ENCODE measurements around the gene MYRIP. TPM values are rescaled to one million over a fixed set of nuclear protein-coding genes. Genes with fewer than 3 reads are reported as not detected.

Gene MYRIP
- total RNA-seq, 1 experiment from 2014 or later = 0.11 TPM

GRCh38 chr3:40302784-40303183, 493.4 kb downstream of the MYRIP start:
- no peak overlapping the region for H3K4me3 ChIP-seq
- DNase-seq (ENCODE audit: low read depth in 1 of 2, low spot score in 2 of 2) = no peak
- H3K27ac ChIP-seq = no peak overlapping the region
- peaks cover 12% of the 10 kb centered on the region for H3K4me1 ChIP-seq (replicated peaks)
- no peaks in the 10 kb centered on the region for H3K9me3 ChIP-seq (replicated peaks)
- no peaks in the 10 kb centered on the region for H3K36me3 ChIP-seq
- no peaks in the 10 kb centered on the region for H3K27me3 ChIP-seq (replicated peaks)

GRCh38 chr3:40304352-40304751, 494.9 kb downstream of the MYRIP start:
- Histone ChIP-seq H3K4me3 (no peak overlapping the region), H3K4me1 (replicated peaks) (peaks cover 16% of the 10 kb centered on the region), H3K9me3 (replicated peaks) (no peaks in the 10 kb centered on the region), H3K36me3 (no peaks in the 10 kb centered on the region), H3K27me3 (replicated peaks) (no peaks in the 10 kb centered on the region), H3K27ac (no peak overlapping the region)
- DNase-seq (ENCODE audit: low read depth in 1 of 2, low spot score in 2 of 2) = no peak

GRCh38 chr3:40306336-40306735, 496.9 kb downstream of the MYRIP start:
- Histone ChIP-seq H3K27me3 (replicated peaks) (no peaks in the 10 kb centered on the region), H3K27ac (no peak overlapping the region), H3K4me1 (replicated peaks) (peaks cover 5% of the 10 kb centered on the region), H3K4me3 (no peak overlapping the region), H3K36me3 (peaks cover 10% of the 10 kb centered on the region), H3K9me3 (replicated peaks) (no peaks in the 10 kb centered on the region)
- no peak for DNase-seq (ENCODE audit: low read depth in 1 of 2, low spot score in 2 of 2)

- H3K27ac ChIP-seq = no peak overlapping the region
- H3K4me3 ChIP-seq = no peak overlapping the region
These were observed 497.8 kb downstream of the MYRIP start for GRCh38 chr3:40307176-40307575.

GRCh38 chr3:40308725-40309417, 499.5 kb downstream of the MYRIP start:
- Histone ChIP-seq H3K36me3 (peaks cover 35% of the 10 kb centered on the region), H3K4me1 (replicated peaks) (peaks cover 5% of the 10 kb centered on the region), H3K9me3 (replicated peaks) (no peaks in the 10 kb centered on the region), H3K27ac (peak overlapping the region; percentile 1; the same call in 1 of the 2 replicates), H3K27me3 (replicated peaks) (no peaks in the 10 kb centered on the region), H3K4me3 (peak overlapping the region; percentile 76)
- no peak for DNase-seq (ENCODE audit: low read depth in 1 of 2, low spot score in 2 of 2)

More at GRCh38 chr3:40307176-40307575, 497.8 kb downstream of the MYRIP start:
- Histone ChIP-seq H3K27me3 (replicated peaks) (no peaks in the 10 kb centered on the region), H3K4me1 (replicated peaks) (peaks cover 5% of the 10 kb centered on the region), H3K36me3 (peaks cover 18% of the 10 kb centered on the region), H3K9me3 (replicated peaks) (no peaks in the 10 kb centered on the region)
- DNase-seq (ENCODE audit: low read depth in 1 of 2, low spot score in 2 of 2) = no peak

DNA sequence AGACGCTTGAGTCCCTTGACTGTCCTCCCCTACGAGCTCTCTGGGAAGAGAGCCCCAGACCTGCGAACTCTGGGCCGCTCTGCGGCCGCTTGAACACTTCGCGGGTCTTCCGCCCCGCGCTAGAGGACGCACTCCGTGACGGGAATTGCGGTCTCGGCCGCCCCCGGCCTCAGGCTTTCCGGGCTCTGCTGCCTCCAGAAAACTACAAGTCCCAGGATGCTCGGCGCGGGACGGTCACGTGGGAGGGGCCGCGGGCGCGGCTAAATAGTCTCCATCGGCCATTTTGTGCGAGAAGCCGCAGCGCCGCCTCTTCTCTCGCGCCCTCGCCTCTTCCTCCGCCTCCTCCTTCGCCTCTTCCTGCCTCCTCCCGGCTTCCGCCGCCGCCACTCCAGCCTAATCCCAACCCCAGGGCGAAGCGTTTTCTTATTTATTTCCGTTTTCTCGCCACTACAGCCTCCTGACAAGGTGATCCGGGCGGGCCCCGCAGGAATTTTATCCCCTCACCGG, 500.1 kb downstream of the MYRIP start, which contains the start of gene EIF1B:
EIF1B (plus strand) TSS at position 290 of the 507 bp plus-strand sequence. CDS start 235 bp downstream, outside the sequence.
- Histone ChIP-seq H3K36me3 (peaks cover 41% of the 10 kb centered on the region), H3K27me3 (replicated peaks) (no peaks in the 10 kb centered on the region), H3K4me1 (replicated peaks) (peaks cover 5% of the 10 kb centered on the region), H3K4me3 (peak within 1 kb of the TSS; percentile 76), H3K9me3 (replicated peaks) (no peaks in the 10 kb centered on the region), H3K27ac (peak within 1 kb of the TSS; percentile 69)
- DNase-seq (ENCODE audit: low read depth in 1 of 2, low spot score in 2 of 2) = peak; percentile 94 to 95

All from SJSA1 (cell line).